Fibroblast of pulmonary artery (primary cell): Measurements from ENCODE around the gene FIS1.
"Not testable (repeated sequence)": the region's sequence is repeated elsewhere in the genome, so short reads cannot be mapped to it uniquely, and the experiment has no call there.

ENCODE experiments used
- DNase-seq: peaks from one replicate; pipeline ENCODE4 v3.0.0-alpha.2; 2010; ENCODE audit warnings: low read depth
- H3K4me3 ChIP-seq: replicated peaks from 2 replicates; pipeline ENCODE4 v1.5.1; 2011; ENCODE audit warnings: low read depth, mild to moderate bottlenecking, control low read depth, low read length, moderate library complexity
- TF ChIP-seq, protein P1 (sequence below): IDR thresholded peaks from 2 replicates; pipeline ENCODE4 v1.5.1; 2011; ENCODE audit warnings: mild to moderate bottlenecking, control low read depth, low read length, inconsistent platforms; ENCODE audit errors: missing control alignments

FIS1 gene

DNA sequence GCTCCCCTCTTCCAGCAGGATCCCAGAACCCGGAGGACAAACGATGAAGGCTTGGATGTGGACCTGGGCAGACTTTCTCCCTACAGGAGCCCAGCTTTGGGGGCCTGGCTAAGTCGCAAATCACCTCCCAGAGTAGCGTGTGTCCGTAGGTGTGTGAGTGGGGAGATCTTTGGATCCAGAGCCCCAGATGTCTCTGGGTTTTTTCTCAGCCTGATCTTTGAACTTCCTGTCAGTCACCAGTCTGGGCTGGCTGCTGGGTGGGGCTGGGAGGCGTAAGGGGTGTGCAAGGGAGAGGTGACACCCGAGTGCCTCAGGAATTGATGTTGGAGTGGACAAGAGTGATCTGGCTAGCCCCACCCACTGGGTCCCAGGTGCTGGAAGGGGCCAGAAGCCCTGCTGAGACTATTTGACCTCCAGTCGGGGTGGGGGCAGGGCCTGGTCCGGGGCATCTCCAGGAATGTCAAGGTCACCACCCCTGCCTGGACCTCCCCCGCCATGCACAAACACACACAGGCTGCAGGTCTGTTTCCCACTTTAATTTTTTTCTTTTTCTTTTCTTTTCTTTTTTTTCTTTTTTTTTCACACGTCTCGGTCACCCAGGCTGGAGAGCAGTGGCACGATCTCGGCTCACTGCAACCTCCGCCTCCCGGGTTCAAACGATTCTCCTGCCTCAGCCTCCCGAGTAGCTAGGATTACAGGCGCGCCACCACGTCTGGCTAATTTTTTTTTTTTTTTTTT, 43.9 kb downstream of the FIS1 start, which contains the start of gene MOGAT3:
Gene MOGAT3 (minus strand): TSS at position 175 of the 738 bp plus-strand sequence. CDS start 182 bp downstream, outside the sequence.
- DNase-seq, result no peak

DNA sequence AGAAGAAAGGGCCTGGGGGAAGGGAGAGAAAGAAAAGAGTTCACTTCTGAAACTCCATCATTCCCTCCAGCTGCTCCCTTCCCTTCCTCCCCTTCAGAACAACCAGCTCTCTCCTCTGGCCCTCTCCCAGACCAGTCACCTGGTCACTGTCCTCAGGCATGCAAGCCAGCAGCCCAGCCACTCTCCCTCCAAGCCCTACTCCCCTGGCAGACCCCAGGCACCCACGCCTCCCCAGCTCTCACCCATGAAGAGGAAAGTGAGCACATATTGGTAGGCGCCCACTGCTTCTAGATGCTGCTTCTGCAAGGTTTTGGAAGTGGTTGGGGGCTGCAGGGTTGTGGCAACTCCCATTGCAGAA, 44.4 kb downstream of the FIS1 start:
- H3K4me3 ChIP-seq, result no peak overlapping the region
- TF ChIP-seq, protein P1, sequence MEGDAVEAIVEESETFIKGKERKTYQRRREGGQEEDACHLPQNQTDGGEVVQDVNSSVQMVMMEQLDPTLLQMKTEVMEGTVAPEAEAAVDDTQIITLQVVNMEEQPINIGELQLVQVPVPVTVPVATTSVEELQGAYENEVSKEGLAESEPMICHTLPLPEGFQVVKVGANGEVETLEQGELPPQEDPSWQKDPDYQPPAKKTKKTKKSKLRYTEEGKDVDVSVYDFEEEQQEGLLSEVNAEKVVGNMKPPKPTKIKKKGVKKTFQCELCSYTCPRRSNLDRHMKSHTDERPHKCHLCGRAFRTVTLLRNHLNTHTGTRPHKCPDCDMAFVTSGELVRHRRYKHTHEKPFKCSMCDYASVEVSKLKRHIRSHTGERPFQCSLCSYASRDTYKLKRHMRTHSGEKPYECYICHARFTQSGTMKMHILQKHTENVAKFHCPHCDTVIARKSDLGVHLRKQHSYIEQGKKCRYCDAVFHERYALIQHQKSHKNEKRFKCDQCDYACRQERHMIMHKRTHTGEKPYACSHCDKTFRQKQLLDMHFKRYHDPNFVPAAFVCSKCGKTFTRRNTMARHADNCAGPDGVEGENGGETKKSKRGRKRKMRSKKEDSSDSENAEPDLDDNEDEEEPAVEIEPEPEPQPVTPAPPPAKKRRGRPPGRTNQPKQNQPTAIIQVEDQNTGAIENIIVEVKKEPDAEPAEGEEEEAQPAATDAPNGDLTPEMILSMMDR, result no peak
- DNase-seq, result no peak

More for the DNA sequence above, 43.9 kb downstream of the FIS1 start, which contains the start of gene MOGAT3:
- TF ChIP-seq, protein P1, result no peak
- no peak within 1 kb of the TSS for H3K4me3 ChIP-seq

DNA sequence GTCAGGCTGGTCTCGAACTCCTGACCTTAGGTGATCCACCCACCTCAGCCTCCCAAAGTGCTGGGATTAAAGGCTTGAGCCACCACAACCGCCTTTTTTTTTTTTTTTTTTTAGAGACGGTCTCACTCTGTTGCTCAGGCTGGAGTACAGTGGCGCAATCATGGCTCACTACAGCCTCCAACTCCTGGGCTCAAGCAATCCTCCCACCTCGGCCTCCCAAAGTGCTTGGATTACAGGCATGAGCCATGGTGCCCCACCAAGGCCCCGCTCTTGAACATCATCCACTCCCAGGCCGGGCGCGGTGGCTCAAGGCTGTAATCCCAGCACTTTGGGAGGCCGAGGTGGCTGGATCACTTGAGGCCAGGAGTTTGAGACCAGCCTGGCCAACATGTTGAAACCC, 45.4 kb downstream of the FIS1 start:
- H3K4me3 ChIP-seq, DNase-seq: not testable (repeated sequence)

DNA sequence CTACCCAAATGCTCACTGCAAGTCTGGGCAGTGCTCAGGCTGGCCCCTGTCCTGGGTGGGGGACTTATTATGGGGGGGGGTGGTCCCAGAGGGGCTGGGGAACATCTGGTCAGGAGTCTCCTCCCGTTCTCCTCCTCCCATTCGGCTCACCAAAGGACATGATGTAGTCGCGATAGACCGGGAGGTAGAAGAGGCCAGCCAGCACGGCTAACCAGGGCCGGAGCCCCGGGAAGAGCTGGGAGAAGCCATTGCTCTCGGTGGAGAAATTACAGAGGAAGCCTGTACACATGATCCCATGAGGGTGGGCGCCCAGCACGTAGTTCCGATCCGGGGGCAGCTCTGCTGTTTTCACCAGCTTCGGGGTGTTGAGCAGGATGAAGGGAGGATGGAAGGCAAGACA, 46.4 kb downstream of the FIS1 start:
- H3K4me3 ChIP-seq, result no peak overlapping the region
- no peak for DNase-seq
- TF ChIP-seq, protein P1, result no peak

DNA sequence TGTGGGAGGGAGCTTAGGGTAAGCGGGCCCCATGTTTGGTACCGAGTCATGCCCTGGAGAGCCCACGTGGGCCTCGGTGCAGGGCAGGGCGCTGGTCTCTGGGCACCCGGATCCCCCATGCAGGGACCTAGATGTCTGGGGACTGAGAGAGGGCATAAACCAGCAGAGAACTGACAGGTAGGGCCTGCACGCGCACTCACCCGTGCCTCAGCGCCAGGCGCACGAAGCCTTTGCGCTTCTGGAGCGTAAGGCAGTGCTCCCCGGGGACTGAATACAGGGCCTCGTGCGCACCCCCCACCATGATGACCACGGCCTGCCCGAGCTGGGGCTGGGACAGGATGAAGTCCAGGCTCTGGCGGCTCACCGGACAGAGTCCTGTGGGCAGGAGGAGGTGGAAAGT, 46.9 kb downstream of the FIS1 start:
- H3K4me3 ChIP-seq, result no peak overlapping the region
- DNase-seq, result no peak
- TF ChIP-seq, protein P1, result no peak

DNA sequence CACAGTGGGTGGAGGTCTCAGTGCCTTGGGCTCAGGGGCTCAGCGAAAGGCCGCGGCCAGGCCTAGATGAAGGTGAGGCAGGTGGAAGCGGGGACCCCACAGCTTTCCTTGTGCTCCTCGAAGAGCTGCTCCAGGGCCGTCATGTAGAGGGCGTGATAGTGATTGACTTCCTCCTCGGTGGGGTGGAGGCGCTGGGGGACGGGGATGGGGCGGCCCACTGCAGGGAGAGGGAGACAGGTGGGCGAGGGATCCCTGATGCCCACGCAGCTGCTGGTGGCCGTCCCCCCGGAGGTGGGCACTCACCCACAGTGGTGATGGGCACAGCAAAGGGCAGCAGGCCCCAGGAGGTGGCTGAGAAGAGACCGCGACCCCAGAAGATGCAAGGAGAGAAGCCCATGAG, 49.0 kb downstream of the FIS1 start:
- DNase-seq, result no peak
- no peak overlapping the region for H3K4me3 ChIP-seq
- TF ChIP-seq, protein P1, result no peak
